ENCODE measurements around the gene NEDD4.

The NEDD4 gene

DNA sequence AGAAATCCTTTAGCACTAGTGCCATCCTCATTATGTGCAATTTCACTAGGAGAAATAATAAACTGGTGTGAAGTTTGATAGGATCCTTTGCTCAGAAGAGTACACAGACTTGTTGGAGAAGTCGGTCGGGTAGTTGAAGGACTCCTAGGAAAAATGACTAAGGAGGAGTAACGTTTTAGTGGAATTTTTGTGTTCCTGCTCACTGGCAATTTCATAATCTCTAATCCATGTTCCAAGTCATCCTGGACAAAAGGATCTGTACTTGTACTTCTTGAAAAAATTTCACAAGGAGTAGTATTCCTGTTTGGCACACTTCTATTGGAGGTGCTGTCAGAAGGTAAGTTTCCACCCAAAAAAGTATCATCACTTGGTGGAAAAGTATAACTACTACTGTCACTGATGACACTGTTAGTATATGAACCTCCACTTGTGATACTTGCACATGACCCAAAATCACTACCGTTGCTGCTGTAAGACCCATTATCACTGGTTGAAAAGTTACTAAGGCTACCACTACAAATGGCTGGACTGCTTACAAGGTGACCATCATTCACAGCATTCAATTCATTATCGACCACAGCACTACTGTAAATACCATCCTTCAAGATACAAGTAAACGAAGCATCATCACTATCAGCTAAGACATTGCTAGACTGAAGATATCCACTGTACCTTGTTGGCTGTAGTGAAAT is 77.4 kb downstream of the NEDD4 start:
- no peak for TF ChIP-seq POLR2AphosphoS5 (IDR thresholded peaks at IDR 0.05; ENCODE audit: low read depth, low read length)
- no peak for TF ChIP-seq SIN3A (IDR thresholded peaks at IDR 0.05; ENCODE audit: borderline replicate concordance, insufficient read depth, low read length)
- TF ChIP-seq TAF1 (IDR thresholded peaks at IDR 0.05; ENCODE audit: borderline replicate concordance, insufficient read depth, low read length), result no peak
- TF ChIP-seq REST (IDR thresholded peaks at IDR 0.05; ENCODE audit: insufficient read depth in 1 of 2, low read depth in 2 of 2, low read length in 2 of 2), result no peak
- no peak for TF ChIP-seq FOXP2 (optimal IDR thresholded peaks at IDR 0.05; ENCODE audit: borderline replicate concordance, extremely low read depth, extremely low read length, insufficient read depth)

DNA sequence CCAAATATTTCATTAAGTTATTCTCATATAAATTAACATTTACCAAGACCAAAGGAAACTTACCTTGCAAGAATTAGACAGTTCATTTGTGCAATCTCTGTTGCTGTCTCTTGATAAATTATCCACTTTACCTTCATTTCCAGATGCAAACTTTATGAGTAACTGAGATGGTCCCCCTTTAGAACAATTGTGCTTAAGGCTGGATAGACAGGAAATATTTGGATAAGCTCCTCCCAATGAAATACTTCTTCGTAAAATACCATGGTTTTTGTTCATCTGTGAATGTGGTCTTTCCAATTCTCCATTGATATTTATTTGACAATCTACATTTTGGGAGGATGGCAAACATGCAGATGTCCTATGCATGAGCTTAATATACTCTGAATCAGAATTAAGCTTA is 78.2 kb downstream of the NEDD4 start:
- TF ChIP-seq REST (IDR thresholded peaks at IDR 0.05; ENCODE audit: insufficient read depth in 1 of 2, low read depth in 2 of 2, low read length in 2 of 2) (no peak), POLR2AphosphoS5 (IDR thresholded peaks at IDR 0.05; ENCODE audit: low read depth, low read length) (no peak), SIN3A (IDR thresholded peaks at IDR 0.05; ENCODE audit: borderline replicate concordance, insufficient read depth, low read length) (no peak), TAF1 (IDR thresholded peaks at IDR 0.05; ENCODE audit: borderline replicate concordance, insufficient read depth, low read length) (no peak), FOXP2 (optimal IDR thresholded peaks at IDR 0.05; ENCODE audit: borderline replicate concordance, extremely low read depth, extremely low read length, insufficient read depth) (no peak)

DNA sequence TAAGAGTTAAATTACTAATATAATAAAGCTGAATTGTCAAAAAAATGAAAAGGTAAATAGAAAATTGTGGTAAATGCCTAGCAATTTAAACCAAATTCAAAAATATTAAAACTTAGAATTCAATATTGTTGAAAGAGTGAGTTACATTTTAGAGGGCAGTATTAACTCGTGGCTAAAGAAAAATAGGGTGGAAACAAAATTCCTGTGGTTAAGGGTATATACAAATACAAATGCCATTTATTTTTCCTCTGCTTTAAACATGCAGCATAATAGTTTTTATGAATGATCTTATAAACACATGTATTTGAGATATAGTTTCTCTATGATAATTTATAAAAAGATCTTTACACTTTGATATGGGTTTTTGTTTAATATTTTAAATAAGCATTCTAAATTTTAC is 79.0 kb downstream of the NEDD4 start:
- TF ChIP-seq SIN3A (IDR thresholded peaks at IDR 0.05; ENCODE audit: borderline replicate concordance, insufficient read depth, low read length) (no peak), REST (IDR thresholded peaks at IDR 0.05; ENCODE audit: insufficient read depth in 1 of 2, low read depth in 2 of 2, low read length in 2 of 2) (no peak), FOXP2 (optimal IDR thresholded peaks at IDR 0.05; ENCODE audit: borderline replicate concordance, extremely low read depth, extremely low read length, insufficient read depth) (no peak), TAF1 (IDR thresholded peaks at IDR 0.05; ENCODE audit: borderline replicate concordance, insufficient read depth, low read length) (no peak), POLR2AphosphoS5 (IDR thresholded peaks at IDR 0.05; ENCODE audit: low read depth, low read length) (no peak)

DNA sequence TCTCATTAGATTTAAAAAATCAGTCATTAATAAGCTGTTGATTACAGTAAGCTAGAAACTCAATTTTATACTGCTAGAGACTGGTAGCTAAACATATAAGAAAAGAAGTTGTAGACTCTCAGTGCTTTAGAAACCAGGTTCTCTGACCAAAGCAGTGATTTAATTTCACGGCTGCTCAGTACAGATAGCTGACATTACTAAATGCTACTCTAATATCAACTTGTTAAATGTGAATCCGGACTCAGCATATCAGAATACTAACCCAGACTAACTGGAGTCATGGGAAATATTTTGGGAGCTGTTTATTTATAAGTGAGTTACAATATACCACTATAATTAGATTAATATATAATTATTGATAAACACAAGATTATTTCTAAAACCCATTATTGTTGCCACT is 80.4 kb downstream of the NEDD4 start:
- TF ChIP-seq POLR2AphosphoS5 (IDR thresholded peaks at IDR 0.05; ENCODE audit: low read depth, low read length) (no peak), FOXP2 (optimal IDR thresholded peaks at IDR 0.05; ENCODE audit: borderline replicate concordance, extremely low read depth, extremely low read length, insufficient read depth) (no peak), REST (IDR thresholded peaks at IDR 0.05; ENCODE audit: insufficient read depth in 1 of 2, low read depth in 2 of 2, low read length in 2 of 2) (no peak), TAF1 (IDR thresholded peaks at IDR 0.05; ENCODE audit: borderline replicate concordance, insufficient read depth, low read length) (no peak), SIN3A (IDR thresholded peaks at IDR 0.05; ENCODE audit: borderline replicate concordance, insufficient read depth, low read length) (no peak)

Data from PFSK-1 (cell line).